ENCODE results near the gene CEP104. TPM values are rescaled to one million over a fixed set of nuclear protein-coding genes. Genes with fewer than 3 reads are reported as not detected.
A peak's percentile ranks its signal among the peaks of the same experiment; 100 is the strongest.
"Not testable (repeated sequence)": the region's sequence is repeated elsewhere in the genome, so short reads cannot be mapped to it uniquely, and the experiment has no call there.

Gene CEP104
- total RNA-seq, 1 experiment from 2014 or later: 34.3 TPM

GRCh38 chr1:3807769-3808168, 49.2 kb downstream of the CEP104 start:
- Mint-ChIP-seq H3K27me3 (ENCODE audit: unreplicated experiment) (peaks cover 27% of the 10 kb centered on the region), H3K4me1 (ENCODE audit: low read depth, unreplicated experiment) (peaks cover 18% of the 10 kb centered on the region), H3K27ac (ENCODE audit: unreplicated experiment) (no peak overlapping the region), H3K9me3 (ENCODE audit: low read depth, unreplicated experiment) (peaks cover 5% of the 10 kb centered on the region), H3K36me3 (ENCODE audit: insufficient read depth, unreplicated experiment) (no peaks in the 10 kb centered on the region), H3K4me3 (ENCODE audit: low read depth, unreplicated experiment) (no peak overlapping the region)
- no peak for DNase-seq
- TF ChIP-seq, protein P1, sequence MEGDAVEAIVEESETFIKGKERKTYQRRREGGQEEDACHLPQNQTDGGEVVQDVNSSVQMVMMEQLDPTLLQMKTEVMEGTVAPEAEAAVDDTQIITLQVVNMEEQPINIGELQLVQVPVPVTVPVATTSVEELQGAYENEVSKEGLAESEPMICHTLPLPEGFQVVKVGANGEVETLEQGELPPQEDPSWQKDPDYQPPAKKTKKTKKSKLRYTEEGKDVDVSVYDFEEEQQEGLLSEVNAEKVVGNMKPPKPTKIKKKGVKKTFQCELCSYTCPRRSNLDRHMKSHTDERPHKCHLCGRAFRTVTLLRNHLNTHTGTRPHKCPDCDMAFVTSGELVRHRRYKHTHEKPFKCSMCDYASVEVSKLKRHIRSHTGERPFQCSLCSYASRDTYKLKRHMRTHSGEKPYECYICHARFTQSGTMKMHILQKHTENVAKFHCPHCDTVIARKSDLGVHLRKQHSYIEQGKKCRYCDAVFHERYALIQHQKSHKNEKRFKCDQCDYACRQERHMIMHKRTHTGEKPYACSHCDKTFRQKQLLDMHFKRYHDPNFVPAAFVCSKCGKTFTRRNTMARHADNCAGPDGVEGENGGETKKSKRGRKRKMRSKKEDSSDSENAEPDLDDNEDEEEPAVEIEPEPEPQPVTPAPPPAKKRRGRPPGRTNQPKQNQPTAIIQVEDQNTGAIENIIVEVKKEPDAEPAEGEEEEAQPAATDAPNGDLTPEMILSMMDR (IDR thresholded peaks at IDR 0.05; ENCODE audit: unreplicated experiment): no peak
- BruUV-seq (replicated peaks): no TSS peak
- CTCF ChIA-PET: no interaction called here
- intact Hi-C loops (cut with micrococcal nuclease; ENCODE audit: unreplicated experiment): no loop called here

GRCh38 chr1:3805038-3805437, 52.0 kb downstream of the CEP104 start:
- CTCF ChIA-PET: no interaction called here
- TF ChIP-seq, protein P1 (IDR thresholded peaks at IDR 0.05; ENCODE audit: unreplicated experiment): no peak
- H3K9me3 Mint-ChIP-seq (ENCODE audit: low read depth, unreplicated experiment): peaks cover 5% of the 10 kb centered on the region
- no peaks in the 10 kb centered on the region for H3K36me3 Mint-ChIP-seq (ENCODE audit: insufficient read depth, unreplicated experiment)
- peaks cover 49% of the 10 kb centered on the region for H3K27me3 Mint-ChIP-seq (ENCODE audit: unreplicated experiment)
- intact Hi-C loops (cut with micrococcal nuclease; ENCODE audit: unreplicated experiment): no loop called here
- peaks cover 21% of the 10 kb centered on the region for H3K4me1 Mint-ChIP-seq (ENCODE audit: low read depth, unreplicated experiment)
- BruUV-seq (replicated peaks): no TSS peak
- H3K27ac Mint-ChIP-seq (ENCODE audit: unreplicated experiment): no peak overlapping the region
- no peak overlapping the region for H3K4me3 Mint-ChIP-seq (ENCODE audit: low read depth, unreplicated experiment)
- no peak for DNase-seq

DNA sequence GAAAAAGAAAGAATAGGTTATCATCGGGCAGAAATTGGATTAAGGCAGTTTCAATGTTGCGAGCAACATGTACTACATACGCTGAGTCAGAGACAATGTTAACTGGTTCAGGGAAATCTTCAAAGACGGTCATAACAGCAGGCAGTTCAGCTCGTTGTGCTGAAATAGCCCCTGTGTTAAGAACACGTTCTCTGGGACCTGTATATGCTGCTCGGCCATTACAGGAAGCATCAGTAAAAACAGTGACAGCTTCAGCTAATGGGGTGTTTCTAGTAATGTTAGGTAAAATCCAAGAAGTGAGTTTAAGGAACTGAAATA, 52.4 kb downstream of the CEP104 start:
- peaks cover 49% of the 10 kb centered on the region for H3K27me3 Mint-ChIP-seq (ENCODE audit: unreplicated experiment)
- BruUV-seq (replicated peaks); H3K36me3 Mint-ChIP-seq (ENCODE audit: insufficient read depth, unreplicated experiment); H3K9me3 Mint-ChIP-seq (ENCODE audit: low read depth, unreplicated experiment); CTCF ChIA-PET; H3K27ac Mint-ChIP-seq (ENCODE audit: unreplicated experiment); DNase-seq; intact Hi-C loops (cut with micrococcal nuclease; ENCODE audit: unreplicated experiment): not testable (repeated sequence)
- H3K4me3 Mint-ChIP-seq (ENCODE audit: low read depth, unreplicated experiment): peak overlapping the region; percentile 41
- H3K4me1 Mint-ChIP-seq (ENCODE audit: low read depth, unreplicated experiment): peaks cover 18% of the 10 kb centered on the region

DNA sequence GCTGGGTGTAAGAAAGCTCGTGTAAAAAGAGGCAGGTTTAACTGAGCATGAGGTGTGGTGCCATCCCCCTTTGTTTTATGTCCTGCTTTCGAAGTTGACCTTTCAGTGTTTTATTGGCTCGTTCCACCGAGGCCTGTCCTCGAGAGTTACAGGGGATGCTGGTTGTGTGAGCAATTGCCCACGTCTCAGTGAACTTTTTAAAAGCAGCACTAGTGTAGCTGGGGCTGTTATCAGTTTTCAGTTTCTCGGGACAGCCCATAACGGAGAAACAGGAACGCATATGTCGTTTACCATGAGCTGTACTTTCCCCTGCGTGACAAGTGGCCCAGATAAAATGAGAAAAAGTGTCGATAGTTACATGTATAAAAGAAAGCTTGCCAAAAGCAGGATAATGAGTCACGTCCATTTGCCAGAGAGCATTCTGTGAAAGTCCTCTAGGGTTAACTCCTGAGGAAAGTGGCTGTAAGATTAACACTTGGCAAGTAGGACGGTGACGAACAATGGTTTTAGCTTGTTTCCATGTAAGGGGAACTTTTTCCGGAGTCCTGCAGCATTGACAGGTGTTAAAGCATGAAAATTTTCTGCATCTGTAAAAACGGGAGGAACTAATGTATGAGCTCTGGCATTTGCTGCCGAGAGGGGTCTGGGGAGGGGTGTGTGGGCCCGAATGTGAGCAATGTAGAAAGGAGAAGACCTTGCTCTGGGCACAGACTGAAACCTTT, 52.9 kb downstream of the CEP104 start:
- no TSS peak for BruUV-seq (replicated peaks)
- Mint-ChIP-seq H3K9me3 (ENCODE audit: low read depth, unreplicated experiment) (peaks cover 5% of the 10 kb centered on the region), H3K4me3 (ENCODE audit: low read depth, unreplicated experiment) (peak overlapping the region; percentile 41), H3K27me3 (ENCODE audit: unreplicated experiment) (peaks cover 49% of the 10 kb centered on the region), H3K27ac (ENCODE audit: unreplicated experiment) (no peak overlapping the region), H3K36me3 (ENCODE audit: insufficient read depth, unreplicated experiment) (no peaks in the 10 kb centered on the region), H3K4me1 (ENCODE audit: low read depth, unreplicated experiment) (peaks cover 18% of the 10 kb centered on the region)
- CTCF ChIA-PET: no interaction called here
- intact Hi-C loops (cut with micrococcal nuclease; ENCODE audit: unreplicated experiment): no loop called here
- no peak for DNase-seq
- TF ChIP-seq, protein P1 (IDR thresholded peaks at IDR 0.05; ENCODE audit: unreplicated experiment): no peak

- intact Hi-C loops (cut with micrococcal nuclease; ENCODE audit: unreplicated experiment); H3K27ac Mint-ChIP-seq (ENCODE audit: unreplicated experiment); CTCF ChIA-PET; DNase-seq; H3K4me3 Mint-ChIP-seq (ENCODE audit: low read depth, unreplicated experiment); H3K9me3 Mint-ChIP-seq (ENCODE audit: low read depth, unreplicated experiment); BruUV-seq (replicated peaks): not testable (repeated sequence)
- peaks cover 13% of the 10 kb centered on the region for H3K36me3 Mint-ChIP-seq (ENCODE audit: insufficient read depth, unreplicated experiment)
- peaks cover 26% of the 10 kb centered on the region for H3K4me1 Mint-ChIP-seq (ENCODE audit: low read depth, unreplicated experiment)
- peaks cover 49% of the 10 kb centered on the region for H3K27me3 Mint-ChIP-seq (ENCODE audit: unreplicated experiment)
These were observed 56.2 kb downstream of the CEP104 start for GRCh38 chr1:3800795-3801194.
